ENCODE measurements around the gene DIO3. TPM values are rescaled to one million over a fixed set of nuclear protein-coding genes. Genes with fewer than 3 reads are reported as not detected.

Gene DIO3
- total and polyA plus RNA-seq, 4 donors: 0.35 to 1.3 (median 0.38) TPM

DNA sequence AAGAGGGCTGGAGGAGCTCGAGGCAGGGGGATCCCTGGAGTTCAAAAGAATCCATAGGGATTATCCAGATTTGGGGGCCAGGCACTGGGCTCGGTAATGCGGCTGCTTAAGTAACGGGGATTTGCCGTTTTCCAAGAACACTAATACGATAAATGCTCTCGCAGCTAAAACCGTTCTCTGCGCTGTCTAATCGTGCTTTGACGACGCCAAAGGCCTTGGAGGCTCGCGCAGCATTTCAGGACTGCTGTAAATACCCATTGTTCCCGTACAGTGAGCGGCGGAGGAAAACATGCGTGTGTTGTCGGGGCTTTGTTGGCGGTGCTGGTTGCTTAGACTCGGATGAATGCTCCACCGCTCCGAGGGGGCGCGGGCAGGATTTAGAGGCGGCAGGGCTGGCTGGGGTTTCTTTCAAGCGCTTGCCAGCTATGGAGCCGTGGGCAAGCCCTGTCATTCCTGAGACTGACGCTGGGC, 26.2 kb downstream of the DIO3 start:
- no peak overlapping the region for H3K4me3 ChIP-seq (ENCODE audit: low read depth, low read length)
- H3K36me3 ChIP-seq (ENCODE audit: control insufficient read depth, insufficient read depth, low read length): no peaks in the 10 kb centered on the region
- 19% methylated on average over 26 of the region's 29 CpGs for WGBS (ENCODE audit: insufficient coverage)
- peaks cover 51% of the 10 kb centered on the region for H3K4me1 ChIP-seq (ENCODE audit: control insufficient read depth, insufficient read depth, low read length)
- no peak overlapping the region for H3K27ac ChIP-seq (ENCODE audit: low read depth, low read length)
- peaks cover 3% of the 10 kb centered on the region for H3K27me3 ChIP-seq (ENCODE audit: control insufficient read depth, insufficient read depth, low read length)
- DNase-seq (ENCODE audit: low read depth in 4 of 6, low spot score in 6 of 6): peak in 4 of 6 donors; percentile 19 to 85 (median 56)
- no peaks in the 10 kb centered on the region for H3K9me3 ChIP-seq (ENCODE audit: control insufficient read depth, insufficient read depth, low read length)

DNA sequence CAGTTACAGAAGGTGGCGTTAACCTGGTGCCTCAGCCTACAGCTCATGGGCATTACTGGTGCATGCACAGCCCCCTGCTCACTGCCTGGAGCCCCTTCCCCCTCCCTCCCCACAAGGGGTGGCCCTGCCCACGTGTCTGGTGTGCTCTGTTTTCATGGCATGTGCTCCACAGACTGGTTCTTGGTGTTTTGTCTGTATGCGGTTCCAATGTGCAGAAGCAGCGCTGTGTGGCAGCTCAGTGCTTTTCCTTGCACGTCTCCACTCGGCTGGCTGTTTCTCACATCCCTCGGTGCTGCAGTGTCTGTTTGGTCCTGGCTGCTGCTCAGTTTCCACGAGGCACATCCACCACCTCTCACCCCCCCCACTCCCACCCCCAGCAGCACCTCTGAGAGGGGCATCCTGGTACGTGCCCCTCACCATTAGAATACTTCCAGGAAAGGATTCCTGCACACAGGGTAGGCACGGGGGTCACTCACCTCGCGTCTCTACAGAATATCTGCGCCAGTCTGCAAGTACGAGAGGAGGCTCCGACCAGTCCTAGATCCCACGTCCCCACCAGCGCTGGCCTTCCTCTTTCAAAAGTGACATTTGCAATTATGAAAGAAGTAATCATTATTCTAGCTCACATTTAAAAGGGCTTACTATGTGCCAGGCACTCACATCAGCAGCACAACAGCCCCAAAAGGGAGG, 27.1 kb downstream of the DIO3 start:
- Histone ChIP-seq H3K36me3 (ENCODE audit: control insufficient read depth, insufficient read depth, low read length) (no peaks in the 10 kb centered on the region), H3K4me1 (ENCODE audit: control insufficient read depth, insufficient read depth, low read length) (peaks cover 51% of the 10 kb centered on the region), H3K9me3 (ENCODE audit: control insufficient read depth, insufficient read depth, low read length) (no peaks in the 10 kb centered on the region), H3K27me3 (ENCODE audit: control insufficient read depth, insufficient read depth, low read length) (peaks cover 3% of the 10 kb centered on the region), H3K4me3 (ENCODE audit: low read depth, low read length) (no peak overlapping the region), H3K27ac (ENCODE audit: low read depth, low read length) (no peak overlapping the region)
- WGBS (ENCODE audit: insufficient coverage): 28% methylated on average over 9 of the region's 17 CpGs
- DNase-seq (ENCODE audit: low read depth in 4 of 6, low spot score in 6 of 6): peak in 2 of 6 donors; percentile 39 to 62

DNA sequence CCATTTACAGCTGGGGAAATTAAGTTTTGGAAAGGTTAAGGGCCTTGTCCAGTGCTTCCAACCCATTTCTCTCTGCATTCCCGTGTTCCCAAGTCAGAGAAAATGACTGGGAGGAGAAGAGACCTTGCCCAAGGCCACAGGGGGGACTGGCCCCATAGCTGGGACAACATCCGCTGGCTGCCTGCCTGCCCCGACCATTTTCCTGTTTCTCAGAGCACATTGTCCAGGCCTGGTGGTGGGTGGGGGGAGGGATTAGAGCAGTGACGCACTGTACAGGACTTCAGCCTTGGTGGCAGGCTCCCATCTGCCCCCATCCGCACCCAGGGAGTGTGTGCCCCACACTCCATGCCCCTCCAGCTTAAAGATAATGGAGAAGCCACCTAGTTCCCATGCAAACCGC, 27.7 kb downstream of the DIO3 start:
- WGBS (ENCODE audit: insufficient coverage): 84% methylated on average over 3 of the region's 6 CpGs
- Histone ChIP-seq H3K36me3 (ENCODE audit: control insufficient read depth, insufficient read depth, low read length) (no peaks in the 10 kb centered on the region), H3K9me3 (ENCODE audit: control insufficient read depth, insufficient read depth, low read length) (no peaks in the 10 kb centered on the region), H3K27me3 (ENCODE audit: control insufficient read depth, insufficient read depth, low read length) (peaks cover 3% of the 10 kb centered on the region), H3K4me1 (ENCODE audit: control insufficient read depth, insufficient read depth, low read length) (peaks cover 51% of the 10 kb centered on the region), H3K4me3 (ENCODE audit: low read depth, low read length) (no peak overlapping the region), H3K27ac (ENCODE audit: low read depth, low read length) (no peak overlapping the region)
- DNase-seq (ENCODE audit: low read depth in 4 of 6, low spot score in 6 of 6): peak in 1 of 6 donors; percentile 45

- Histone ChIP-seq H3K27ac (ENCODE audit: low read depth, low read length) (no peak overlapping the region), H3K4me3 (ENCODE audit: low read depth, low read length) (no peak overlapping the region), H3K4me1 (ENCODE audit: control insufficient read depth, insufficient read depth, low read length) (peaks cover 48% of the 10 kb centered on the region), H3K27me3 (ENCODE audit: control insufficient read depth, insufficient read depth, low read length) (peaks cover under 1% of the 10 kb centered on the region), H3K9me3 (ENCODE audit: control insufficient read depth, insufficient read depth, low read length) (no peaks in the 10 kb centered on the region), H3K36me3 (ENCODE audit: control insufficient read depth, insufficient read depth, low read length) (no peaks in the 10 kb centered on the region)
- no peak for DNase-seq (ENCODE audit: low read depth in 4 of 6, low spot score in 6 of 6)
- WGBS (ENCODE audit: insufficient coverage): 67% methylated on average over 2 of the region's 3 CpGs
Measured at GRCh38 chr14:101589486-101590015, 28.3 kb downstream of the DIO3 start.

DNA sequence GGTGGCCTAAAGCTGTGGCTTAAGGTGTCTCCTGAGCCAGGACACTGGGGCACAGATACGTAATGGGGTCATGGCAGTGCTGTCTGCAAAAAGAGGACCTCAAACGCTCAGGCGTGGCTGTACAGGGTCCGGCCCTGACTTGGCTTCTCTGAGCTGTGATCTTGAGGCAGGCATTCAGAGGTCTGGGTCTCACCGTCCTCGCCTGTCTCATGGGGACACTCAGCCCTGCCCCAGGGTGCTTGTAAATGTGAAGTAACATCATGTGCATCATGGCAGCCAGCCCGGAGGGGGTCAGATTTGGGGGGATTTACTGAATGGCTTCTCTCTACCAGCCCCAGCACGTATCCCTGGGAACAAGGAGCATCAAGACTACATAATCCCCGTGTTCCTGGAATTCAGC, 28.8 kb downstream of the DIO3 start:
- DNase-seq (ENCODE audit: low read depth in 4 of 6, low spot score in 6 of 6): no peak
- no peaks in the 10 kb centered on the region for H3K9me3 ChIP-seq (ENCODE audit: control insufficient read depth, insufficient read depth, low read length)
- H3K27ac ChIP-seq (ENCODE audit: low read depth, low read length): no peak overlapping the region
- no peak overlapping the region for H3K4me3 ChIP-seq (ENCODE audit: low read depth, low read length)
- 88% methylated on average over 9 of the region's 9 CpGs for WGBS (ENCODE audit: insufficient coverage)
- H3K36me3 ChIP-seq (ENCODE audit: control insufficient read depth, insufficient read depth, low read length): no peaks in the 10 kb centered on the region
- peaks cover 47% of the 10 kb centered on the region for H3K4me1 ChIP-seq (ENCODE audit: control insufficient read depth, insufficient read depth, low read length)
- no peaks in the 10 kb centered on the region for H3K27me3 ChIP-seq (ENCODE audit: control insufficient read depth, insufficient read depth, low read length)

- Histone ChIP-seq H3K4me1 (ENCODE audit: control insufficient read depth, insufficient read depth, low read length) (peaks cover 47% of the 10 kb centered on the region), H3K4me3 (ENCODE audit: low read depth, low read length) (no peak overlapping the region), H3K9me3 (ENCODE audit: control insufficient read depth, insufficient read depth, low read length) (no peaks in the 10 kb centered on the region), H3K27ac (ENCODE audit: low read depth, low read length) (no peak overlapping the region), H3K36me3 (ENCODE audit: control insufficient read depth, insufficient read depth, low read length) (no peaks in the 10 kb centered on the region), H3K27me3 (ENCODE audit: control insufficient read depth, insufficient read depth, low read length) (no peaks in the 10 kb centered on the region)
- DNase-seq (ENCODE audit: low read depth in 4 of 6, low spot score in 6 of 6): no peak
- WGBS (ENCODE audit: insufficient coverage): 95% methylated on average over 14 of the region's 14 CpGs
Measured at GRCh38 chr14:101590616-101591015, 29.3 kb downstream of the DIO3 start.

- H3K4me1 ChIP-seq (ENCODE audit: control insufficient read depth, insufficient read depth, low read length): peaks cover 47% of the 10 kb centered on the region
- no peaks in the 10 kb centered on the region for H3K36me3 ChIP-seq (ENCODE audit: control insufficient read depth, insufficient read depth, low read length)
- no peaks in the 10 kb centered on the region for H3K9me3 ChIP-seq (ENCODE audit: control insufficient read depth, insufficient read depth, low read length)
- no peak overlapping the region for H3K4me3 ChIP-seq (ENCODE audit: low read depth, low read length)
- DNase-seq (ENCODE audit: low read depth in 4 of 6, low spot score in 6 of 6): peak in 1 of 6 donors; percentile 50
- H3K27me3 ChIP-seq (ENCODE audit: control insufficient read depth, insufficient read depth, low read length): no peaks in the 10 kb centered on the region
- WGBS (ENCODE audit: insufficient coverage): 25% methylated on average over 1 of the region's 5 CpGs
- H3K27ac ChIP-seq (ENCODE audit: low read depth, low read length): no peak overlapping the region
Measured at GRCh38 chr14:101591121-101591520, 29.8 kb downstream of the DIO3 start.

DNA sequence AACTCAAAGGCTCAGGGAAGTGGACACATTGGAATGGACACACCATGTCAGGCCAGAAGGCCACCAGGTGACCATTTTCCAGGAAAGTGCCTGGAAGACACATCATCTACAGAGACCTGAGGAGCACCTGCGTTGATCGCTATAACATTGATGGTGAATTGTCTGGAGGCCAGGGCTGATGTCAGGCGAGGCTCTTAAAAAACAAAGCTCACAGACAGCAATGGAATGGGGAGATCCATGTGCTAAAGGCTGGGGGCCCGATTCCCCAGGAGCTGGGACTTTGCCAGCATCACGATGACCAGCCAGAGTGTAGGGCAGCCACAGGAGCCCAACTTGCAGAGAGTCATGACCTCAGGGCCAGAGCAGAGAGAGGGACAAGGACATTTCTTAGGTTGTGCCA, 30.3 kb downstream of the DIO3 start:
- H3K36me3 ChIP-seq (ENCODE audit: control insufficient read depth, insufficient read depth, low read length): no peaks in the 10 kb centered on the region
- no peak for DNase-seq (ENCODE audit: low read depth in 4 of 6, low spot score in 6 of 6)
- peaks cover 45% of the 10 kb centered on the region for H3K4me1 ChIP-seq (ENCODE audit: control insufficient read depth, insufficient read depth, low read length)
- no peak overlapping the region for H3K4me3 ChIP-seq (ENCODE audit: low read depth, low read length)
- no peaks in the 10 kb centered on the region for H3K9me3 ChIP-seq (ENCODE audit: control insufficient read depth, insufficient read depth, low read length)
- H3K27me3 ChIP-seq (ENCODE audit: control insufficient read depth, insufficient read depth, low read length): no peaks in the 10 kb centered on the region
- no peak overlapping the region for H3K27ac ChIP-seq (ENCODE audit: low read depth, low read length)
- WGBS (ENCODE audit: insufficient coverage): 91% methylated on average over 5 of the region's 5 CpGs

GRCh38 chr14:101593411-101594238, 32.3 kb downstream of the DIO3 start:
- Histone ChIP-seq H3K9me3 (ENCODE audit: control insufficient read depth, insufficient read depth, low read length) (no peaks in the 10 kb centered on the region), H3K27me3 (ENCODE audit: control insufficient read depth, insufficient read depth, low read length) (no peaks in the 10 kb centered on the region), H3K36me3 (ENCODE audit: control insufficient read depth, insufficient read depth, low read length) (no peaks in the 10 kb centered on the region), H3K4me3 (ENCODE audit: low read depth, low read length) (no peak overlapping the region), H3K4me1 (ENCODE audit: control insufficient read depth, insufficient read depth, low read length) (peaks cover 25% of the 10 kb centered on the region), H3K27ac (ENCODE audit: low read depth, low read length) (no peak overlapping the region)
- no peak for DNase-seq (ENCODE audit: low read depth in 4 of 6, low spot score in 6 of 6)
- 97% methylated on average over 6 of the region's 7 CpGs for WGBS (ENCODE audit: insufficient coverage)
